ENCODE data around the gene AKAP3.

AKAP3 gene

DNA sequence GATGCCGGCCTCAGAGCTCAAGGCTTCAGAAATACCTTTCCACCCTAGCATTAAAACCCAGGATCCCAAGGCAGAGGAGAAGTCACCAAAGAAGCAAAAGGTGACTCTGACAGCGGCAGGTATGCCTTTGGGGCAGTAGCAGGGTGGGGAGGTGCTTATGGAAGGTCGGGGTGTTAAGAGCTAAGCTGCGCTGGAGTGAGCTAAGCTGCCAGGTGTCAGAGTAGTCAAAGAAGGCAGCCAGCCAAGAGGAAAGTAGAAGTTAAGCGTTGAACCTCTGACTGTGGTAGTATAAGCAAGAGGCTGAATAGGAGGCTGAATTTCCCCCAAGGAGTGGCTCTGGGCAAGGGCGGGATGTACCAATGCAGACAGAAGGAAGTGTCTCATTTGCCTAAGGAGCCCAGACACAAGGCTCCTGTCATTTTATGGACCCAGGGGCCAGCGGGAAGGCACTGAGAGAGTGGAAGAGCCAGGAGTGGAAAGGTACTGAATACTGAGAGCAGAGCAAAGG lies 57.6 kb downstream of the AKAP3 start:
- Histone ChIP-seq H3K27ac (ENCODE audit: poor library complexity, severe bottlenecking) (no peak overlapping the region), H3K4me1 (ENCODE audit: insufficient read depth, poor library complexity, severe bottlenecking) (no peaks in the 10 kb centered on the region), H3K27me3 (ENCODE audit: insufficient read depth, poor library complexity, severe bottlenecking) (no peaks in the 10 kb centered on the region), H3K4me3 (ENCODE audit: severe bottlenecking) (no peak overlapping the region), H3K9me3 (ENCODE audit: severe bottlenecking) (no peaks in the 10 kb centered on the region), H3K36me3 (ENCODE audit: low read depth) (no peaks in the 10 kb centered on the region)
- TF ChIP-seq CTCF (IDR thresholded peaks at IDR 0.05; ENCODE audit: poor library complexity, severe bottlenecking), result no peak
- ATAC-seq (ENCODE audit: low read depth), result no peak
- no peak for DNase-seq (ENCODE audit: low spot score)

DNA sequence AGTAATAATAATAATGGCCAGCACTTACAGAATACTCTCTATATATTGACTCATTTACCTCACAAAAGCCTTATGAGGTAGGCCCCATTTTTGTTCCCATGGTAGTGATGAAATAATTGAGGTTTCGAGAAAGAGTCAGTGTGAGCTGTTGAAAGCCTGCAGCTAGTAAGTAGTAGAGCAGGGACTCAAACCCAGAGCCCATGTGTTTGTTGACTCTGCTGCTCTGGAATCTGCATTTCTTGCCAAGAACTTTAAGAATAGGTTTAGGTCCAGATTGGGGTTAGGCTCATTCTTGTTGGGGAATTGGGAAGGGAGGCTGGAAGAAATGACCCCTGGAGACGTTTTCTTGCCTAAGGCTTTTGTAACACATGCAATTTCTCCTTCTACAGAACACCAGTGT lies 58.9 kb downstream of the AKAP3 start:
- DNase-seq (ENCODE audit: low spot score) (no peak), ATAC-seq (ENCODE audit: low read depth) (no peak)
- TF ChIP-seq CTCF (IDR thresholded peaks at IDR 0.05; ENCODE audit: poor library complexity, severe bottlenecking), result no peak
- Histone ChIP-seq H3K4me3 (ENCODE audit: severe bottlenecking) (no peak overlapping the region), H3K27me3 (ENCODE audit: insufficient read depth, poor library complexity, severe bottlenecking) (no peaks in the 10 kb centered on the region), H3K36me3 (ENCODE audit: low read depth) (no peaks in the 10 kb centered on the region), H3K4me1 (ENCODE audit: insufficient read depth, poor library complexity, severe bottlenecking) (no peaks in the 10 kb centered on the region), H3K27ac (ENCODE audit: poor library complexity, severe bottlenecking) (no peak overlapping the region), H3K9me3 (ENCODE audit: severe bottlenecking) (no peaks in the 10 kb centered on the region)

DNA sequence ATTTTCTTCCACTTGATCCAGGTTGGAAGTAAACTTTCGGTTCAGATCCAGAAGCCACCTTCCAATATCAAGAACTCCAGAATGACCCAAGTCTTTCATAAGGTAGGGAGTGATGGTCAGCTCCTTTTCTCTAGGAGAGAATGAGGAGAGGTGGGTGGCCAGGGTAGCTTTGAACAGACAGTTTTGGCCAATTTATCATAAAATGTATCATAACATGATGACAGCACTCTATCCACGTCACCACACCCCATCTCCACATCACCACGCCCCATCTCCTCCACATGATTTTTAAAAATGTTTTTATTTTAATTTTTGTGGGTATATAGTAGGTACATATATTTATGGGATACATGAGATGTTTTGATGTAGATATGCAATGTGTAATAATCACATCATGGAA lies 59.9 kb downstream of the AKAP3 start:
- Histone ChIP-seq H3K27me3 (ENCODE audit: insufficient read depth, poor library complexity, severe bottlenecking) (no peaks in the 10 kb centered on the region), H3K4me3 (ENCODE audit: severe bottlenecking) (no peak overlapping the region), H3K4me1 (ENCODE audit: insufficient read depth, poor library complexity, severe bottlenecking) (no peaks in the 10 kb centered on the region), H3K27ac (ENCODE audit: poor library complexity, severe bottlenecking) (no peak overlapping the region), H3K36me3 (ENCODE audit: low read depth) (no peaks in the 10 kb centered on the region), H3K9me3 (ENCODE audit: severe bottlenecking) (no peaks in the 10 kb centered on the region)
- no peak for ATAC-seq (ENCODE audit: low read depth)
- no peak for TF ChIP-seq CTCF (IDR thresholded peaks at IDR 0.05; ENCODE audit: poor library complexity, severe bottlenecking)
- no peak for DNase-seq (ENCODE audit: low spot score)

DNA sequence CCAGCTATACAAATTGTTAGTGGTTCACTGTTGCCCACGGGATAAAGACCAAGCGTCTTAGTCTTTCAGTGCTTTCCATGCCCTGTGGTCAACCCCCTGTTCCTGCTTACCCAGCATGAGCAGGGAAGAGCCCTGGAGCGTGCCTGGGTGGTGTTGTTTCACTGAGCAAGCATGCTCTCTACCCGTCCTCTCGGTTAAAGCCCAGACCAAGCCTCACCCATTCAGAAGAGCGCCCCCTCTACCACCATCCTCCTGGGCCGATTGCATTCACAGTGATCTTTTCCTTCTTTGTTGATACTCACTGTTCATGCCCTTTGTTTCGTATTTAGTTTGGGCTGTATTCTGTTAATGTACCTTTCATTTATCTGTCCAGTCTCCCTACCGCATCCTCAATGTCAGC lies 61.7 kb downstream of the AKAP3 start:
- Histone ChIP-seq H3K4me3 (ENCODE audit: severe bottlenecking) (no peak overlapping the region), H3K27me3 (ENCODE audit: insufficient read depth, poor library complexity, severe bottlenecking) (no peaks in the 10 kb centered on the region), H3K27ac (ENCODE audit: poor library complexity, severe bottlenecking) (no peak overlapping the region), H3K36me3 (ENCODE audit: low read depth) (no peaks in the 10 kb centered on the region), H3K4me1 (ENCODE audit: insufficient read depth, poor library complexity, severe bottlenecking) (no peaks in the 10 kb centered on the region), H3K9me3 (ENCODE audit: severe bottlenecking) (no peaks in the 10 kb centered on the region)
- DNase-seq (ENCODE audit: low spot score), result peak; percentile 32
- no peak for TF ChIP-seq CTCF (IDR thresholded peaks at IDR 0.05; ENCODE audit: poor library complexity, severe bottlenecking)
- ATAC-seq (ENCODE audit: low read depth), result no peak

DNA sequence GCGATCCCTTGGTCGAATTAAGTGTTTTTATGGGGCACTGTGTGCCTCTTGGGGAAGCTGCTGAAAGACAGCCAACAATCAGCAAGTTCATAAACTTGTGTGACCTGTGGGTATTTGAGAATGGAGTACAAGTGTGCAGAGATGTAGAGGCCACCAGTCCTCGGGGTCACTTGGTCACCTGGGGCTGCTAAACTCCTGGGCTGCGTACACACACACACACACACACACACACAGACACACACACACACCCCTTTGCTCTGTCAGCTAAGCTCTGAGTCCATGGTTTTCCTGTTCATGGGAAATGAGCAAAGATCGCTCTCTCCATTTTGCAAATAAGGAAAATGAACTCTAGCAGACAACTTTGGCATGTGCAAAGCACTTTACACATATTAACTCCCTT lies 62.4 kb downstream of the AKAP3 start:
- H3K4me3 ChIP-seq (ENCODE audit: severe bottlenecking), result no peak overlapping the region
- ATAC-seq (ENCODE audit: low read depth) (no peak), DNase-seq (ENCODE audit: low spot score) (peak; percentile 9)
- no peaks in the 10 kb centered on the region for H3K9me3 ChIP-seq (ENCODE audit: severe bottlenecking)
- no peak overlapping the region for H3K27ac ChIP-seq (ENCODE audit: poor library complexity, severe bottlenecking)
- no peaks in the 10 kb centered on the region for H3K36me3 ChIP-seq (ENCODE audit: low read depth)
- no peaks in the 10 kb centered on the region for H3K4me1 ChIP-seq (ENCODE audit: insufficient read depth, poor library complexity, severe bottlenecking)
- TF ChIP-seq CTCF (IDR thresholded peaks at IDR 0.05; ENCODE audit: poor library complexity, severe bottlenecking), result no peak
- no peaks in the 10 kb centered on the region for H3K27me3 ChIP-seq (ENCODE audit: insufficient read depth, poor library complexity, severe bottlenecking)

Measured in RWPE2 (cell line).